K562 (cell line): Measurements from ENCODE around the gene TMEM139. TPM values are rescaled to one million over a fixed set of nuclear protein-coding genes. Genes with fewer than 3 reads are reported as not detected.

Source experiments
- DDX20 ChIP-seq: fragments of 450-650 bp; IDR thresholded peaks from 2 replicates; pipeline ENCODE4 v1.6.1; 2016; ENCODE audit warnings: missing genetic modification characterization, low read depth, mild to moderate bottlenecking, missing compliant biosample characterization, moderate library complexity
- DIDO1 ChIP-seq: fragments of 450-650 bp; IDR thresholded peaks from 2 replicates; pipeline ENCODE4 v1.6.1; 2016; ENCODE audit warnings: low read depth, missing biosample characterization, missing genetic modification characterization
- ELF2 ChIP-seq: fragments of 250-450 bp; sonication (Bioruptor Pico); IDR thresholded peaks from 2 replicates; pipeline ENCODE4 v1.5.0; 2021; ENCODE audit warnings: mild to moderate bottlenecking
- ESRRB ChIP-seq: fragments of 250-450 bp; sonication (Bioruptor Pico); IDR thresholded peaks from 2 replicates; pipeline ENCODE4 v1.5.0; 2020; ENCODE audit warnings: mild to moderate bottlenecking, moderate library complexity, borderline replicate concordance
- EZH2 ChIP-seq: IDR thresholded peaks from 2 replicates; pipeline ENCODE4 v1.6.1; 2012; ENCODE audit warnings: low read depth, mild to moderate bottlenecking, inconsistent platforms, low read length, borderline replicate concordance
- FOXJ3 ChIP-seq: sonication (generic); formaldehyde crosslinking; IDR thresholded peaks from 2 replicates; pipeline ENCODE4 v1.4.0; 2020; ENCODE audit warnings: mild to moderate bottlenecking, missing genetic modification reagents
- GTF2E2 ChIP-seq: fragments of 200-800 bp; sonication (Bioruptor generic); IDR thresholded peaks from 2 replicates; pipeline ENCODE4 v1.6.1; 2016; ENCODE audit warnings: missing genetic modification characterization, missing compliant biosample characterization
- HMGN3 ChIP-seq: IDR thresholded peaks from 2 replicates; pipeline ENCODE4 v1.6.1; 2011; ENCODE audit warnings: borderline replicate concordance, low read depth, mild to moderate bottlenecking, mixed read lengths, low read length; ENCODE audit not compliant: insufficient read length; ENCODE audit errors: extremely low read depth
- HNRNPH1 ChIP-seq: fragments of 200-400 bp; formaldehyde crosslinking; optimal IDR thresholded peaks from 2 replicates; pipeline ENCODE3; 2017; ENCODE audit warnings: low read depth, mild to moderate bottlenecking, low read length, moderate library complexity
- IFI16 ChIP-seq: fragments of 250-450 bp; sonication (Bioruptor Pico); IDR thresholded peaks from 2 replicates; pipeline ENCODE4 v2.1.2; 2022; ENCODE audit warnings: mild to moderate bottlenecking, inconsistent platforms
- L3MBTL2 ChIP-seq: fragments of 450-650 bp; IDR thresholded peaks from 2 replicates; pipeline ENCODE4 v1.6.1; 2016; ENCODE audit warnings: mild to moderate bottlenecking, moderate library complexity
- MECOM ChIP-seq: fragments of 250-450 bp; sonication (Bioruptor Pico); IDR thresholded peaks from 2 replicates; pipeline ENCODE4 v1.8.0; 2022; ENCODE audit warnings: inconsistent platforms
- NCOA4 ChIP-seq: fragments of 450-650 bp; IDR thresholded peaks from 2 replicates; pipeline ENCODE4 v1.6.1; 2018; ENCODE audit warnings: mild to moderate bottlenecking; ENCODE audit not compliant: partially characterized antibody
- NFIX ChIP-seq: fragments of 250-450 bp; sonication (Bioruptor Pico); IDR thresholded peaks from 2 replicates; pipeline ENCODE4 v1.4.0; 2020; ENCODE audit warnings: low read depth, mild to moderate bottlenecking, moderate library complexity
- NRF1 ChIP-seq, 2 experiments: fragments of 450-650 bp; IDR thresholded peaks in 1 of 2; conservative IDR thresholded peaks in 1 of 2; 2 replicates each; pipeline ENCODE4 v1.6.1; 2014; ENCODE audit warnings: mild to moderate bottlenecking in 2 of 2
- PHB2 ChIP-seq: fragments of 450-650 bp; IDR thresholded peaks from 2 replicates; pipeline ENCODE4 v1.6.1; 2017; ENCODE audit warnings: low read depth
- TAF7 ChIP-seq: fragments of 450-650 bp; IDR thresholded peaks from 2 replicates; pipeline ENCODE4 v1.6.1; 2016; ENCODE audit warnings: missing genetic modification characterization, missing compliant biosample characterization
- TRIM28 ChIP-seq: fragments of 450-650 bp; IDR thresholded peaks from 2 replicates; pipeline ENCODE4 v1.6.1; 2017
- ZNF23 ChIP-seq: fragments of 250-450 bp; sonication (Bioruptor Pico); IDR thresholded peaks from 2 replicates; pipeline ENCODE4 v1.4.0; 2020; ENCODE audit warnings: mild to moderate bottlenecking
- ZNF280A ChIP-seq: fragments of 450-650 bp; IDR thresholded peaks from 2 replicates; pipeline ENCODE4 v1.6.1; 2018; ENCODE audit warnings: mild to moderate bottlenecking, low read depth; ENCODE audit not compliant: partially characterized antibody
- polyA plus RNA-seq, 8 experiments: library from polyadenylated mRNA; depleted of rRNA in 4 of 8; stranded (reverse) in 5 of 8; unstranded in 3 of 8; fragments of >200 nt; fragmentation: Nextera tagmentation in 2 of 8; fragmentation: Illumina TruSeq in 1 of 8; extraction: Ambion mirVana in 2 of 8; extraction: Trizol in 1 of 8; gene quantifications; 2 replicates each; pipeline versions ENCODE4 v1.2.1 to v1.2.3, GENCODE V29; 2011 to 2014; ENCODE audit warnings: inconsistent platforms in 1 of 8, missing spikeins in 1 of 8
- total RNA-seq, 7 experiments: library from RNA; depleted of rRNA in 6 of 7; stranded (reverse); fragments of >200 nt in 6 of 7; fragmentation: Illumina TruSeq in 2 of 7; extraction: Trizol in 2 of 7; gene quantifications; 2 replicates each; pipeline versions ENCODE4 v1.2.1 to v1.2.3, GENCODE V29; 2011 to 2021; ENCODE audit warnings: low replicate concordance in 1 of 7
- TF ChIP-seq, protein P1 (sequence below): sonication (generic); formaldehyde crosslinking; IDR thresholded peaks from 2 replicates; pipeline ENCODE4 v1.8.1; 2023; ENCODE audit warnings: mild to moderate bottlenecking, missing genetic modification reagents
- TF ChIP-seq, protein P2 (sequence below): fragments of 450-650 bp; conservative IDR thresholded peaks from 2 replicates; pipeline ENCODE4 v1.6.1; 2016; ENCODE audit warnings: missing genetic modification characterization, low read depth, mild to moderate bottlenecking, control low read depth, missing compliant biosample characterization
- TF ChIP-seq, protein P3 (sequence below): conservative IDR thresholded peaks from 2 replicates; pipeline ENCODE4 v1.6.1; 2011; ENCODE audit warnings: low read depth, mild to moderate bottlenecking, low read length; ENCODE audit not compliant: control insufficient read depth

The TMEM139 gene
- total and polyA plus RNA-seq, 9 of the 15 experiments (the other 6 are each of a cell fraction or from before 2014, with no cell fraction given) = 0.27 to 1.8 (median 0.79) TPM

- TF ChIP-seq ZNF280A (no peak), MECOM (no peak), TAF7 (tag) (peak; percentile 89), NRF1 (conservative IDR thresholded peaks at IDR 0.05 in 1 of 2, IDR thresholded peaks at IDR 0.05 in 1 of 2) (peak; percentile 92 to 93), IFI16 (CRISPR knock-in tag) (no peak), ZNF23 (CRISPR knock-in tag) (no peak), ELF2 (CRISPR knock-in tag) (no peak), HMGN3 (no peak), PHB2 (no peak), ESRRB (CRISPR knock-in tag) (no peak), TRIM28 (peak; percentile 69; the same call in 1 of the 2 replicates), HNRNPH1 (no peak), NFIX (CRISPR knock-in tag) (no peak), NCOA4 (no peak), FOXJ3 (CRISPR knock-in tag) (no peak), L3MBTL2 (peak; percentile 86), DIDO1 (tag) (0 out of 2 replicates have a peak, but pooled peaks have one; percentile 17), DDX20 (tag) (no peak), EZH2 (no peak), GTF2E2 (peak; percentile 87)
- TF ChIP-seq, protein P1, sequence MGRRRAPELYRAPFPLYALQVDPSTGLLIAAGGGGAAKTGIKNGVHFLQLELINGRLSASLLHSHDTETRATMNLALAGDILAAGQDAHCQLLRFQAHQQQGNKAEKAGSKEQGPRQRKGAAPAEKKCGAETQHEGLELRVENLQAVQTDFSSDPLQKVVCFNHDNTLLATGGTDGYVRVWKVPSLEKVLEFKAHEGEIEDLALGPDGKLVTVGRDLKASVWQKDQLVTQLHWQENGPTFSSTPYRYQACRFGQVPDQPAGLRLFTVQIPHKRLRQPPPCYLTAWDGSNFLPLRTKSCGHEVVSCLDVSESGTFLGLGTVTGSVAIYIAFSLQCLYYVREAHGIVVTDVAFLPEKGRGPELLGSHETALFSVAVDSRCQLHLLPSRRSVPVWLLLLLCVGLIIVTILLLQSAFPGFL (CRISPR knock-in tag) = no peak; the same call in 1 of the 2 replicates
- TF ChIP-seq, protein P2, sequence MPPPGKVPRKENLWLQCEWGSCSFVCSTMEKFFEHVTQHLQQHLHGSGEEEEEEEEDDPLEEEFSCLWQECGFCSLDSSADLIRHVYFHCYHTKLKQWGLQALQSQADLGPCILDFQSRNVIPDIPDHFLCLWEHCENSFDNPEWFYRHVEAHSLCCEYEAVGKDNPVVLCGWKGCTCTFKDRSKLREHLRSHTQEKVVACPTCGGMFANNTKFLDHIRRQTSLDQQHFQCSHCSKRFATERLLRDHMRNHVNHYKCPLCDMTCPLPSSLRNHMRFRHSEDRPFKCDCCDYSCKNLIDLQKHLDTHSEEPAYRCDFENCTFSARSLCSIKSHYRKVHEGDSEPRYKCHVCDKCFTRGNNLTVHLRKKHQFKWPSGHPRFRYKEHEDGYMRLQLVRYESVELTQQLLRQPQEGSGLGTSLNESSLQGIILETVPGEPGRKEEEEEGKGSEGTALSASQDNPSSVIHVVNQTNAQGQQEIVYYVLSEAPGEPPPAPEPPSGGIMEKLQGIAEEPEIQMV (tag) = no peak
- TF ChIP-seq, protein P3, sequence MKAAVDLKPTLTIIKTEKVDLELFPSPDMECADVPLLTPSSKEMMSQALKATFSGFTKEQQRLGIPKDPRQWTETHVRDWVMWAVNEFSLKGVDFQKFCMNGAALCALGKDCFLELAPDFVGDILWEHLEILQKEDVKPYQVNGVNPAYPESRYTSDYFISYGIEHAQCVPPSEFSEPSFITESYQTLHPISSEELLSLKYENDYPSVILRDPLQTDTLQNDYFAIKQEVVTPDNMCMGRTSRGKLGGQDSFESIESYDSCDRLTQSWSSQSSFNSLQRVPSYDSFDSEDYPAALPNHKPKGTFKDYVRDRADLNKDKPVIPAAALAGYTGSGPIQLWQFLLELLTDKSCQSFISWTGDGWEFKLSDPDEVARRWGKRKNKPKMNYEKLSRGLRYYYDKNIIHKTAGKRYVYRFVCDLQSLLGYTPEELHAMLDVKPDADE = no peak; the same call in 1 of the 2 replicates
Measured at GRCh38 chr7:143263266-143264195, 21.2 kb upstream of the TMEM139 start, which contains the start of gene GSTK1 (continued).
